HL-60/S4 (cell line): Measurements from ENCODE around the gene LDLRAD3.

Experiments used
- in situ Hi-C: fragments of 300-500 bp; cut with MboI; formaldehyde crosslinking; loops from 2 replicates; pipeline ENCODE4 v1.14.3; 2022; ENCODE audit warnings: low sequenced_read_pairs

The LDLRAD3 gene

GRCh38 chr11:36038541-36038940 is 94.7 kb downstream of the LDLRAD3 start:
- in situ Hi-C loops, result loop anchor here (25.0 kb wide), 1 partner anchor 426 kb away; the partner anchor contains the start of gene FJX1

- in situ Hi-C loops, result loop anchor here (25.0 kb wide), 1 partner anchor 427 kb away; the partner anchor contains the start of gene FJX1
Observed at GRCh38 chr11:36039471-36039870, 95.6 kb downstream of the LDLRAD3 start.

GRCh38 chr11:36041988-36042611 is 98.2 kb downstream of the LDLRAD3 start:
- in situ Hi-C loops, result loop anchor here (25.0 kb wide), 1 partner anchor 430 kb away; the partner anchor contains the start of gene FJX1

- in situ Hi-C loops, result loop anchor here (25.0 kb wide), 1 partner anchor 432 kb away; the partner anchor contains the start of gene FJX1
Observed at GRCh38 chr11:36044636-36045035, 100.8 kb downstream of the LDLRAD3 start.

- in situ Hi-C loops, result loop anchor here (25.0 kb wide), 1 partner anchor 434 kb away; the partner anchor contains the start of gene FJX1
Observed at GRCh38 chr11:36045945-36046344, 102.1 kb downstream of the LDLRAD3 start.

- in situ Hi-C loops, result loop anchor here (25.0 kb wide), 1 partner anchor 435 kb away; the partner anchor contains the start of gene FJX1
Observed at GRCh38 chr11:36046932-36047331, 103.1 kb downstream of the LDLRAD3 start.

- in situ Hi-C loops, result loop anchor here (25.0 kb wide), 1 partner anchor 435 kb away; the partner anchor contains the start of gene FJX1
Observed at GRCh38 chr11:36047344-36047743, 103.5 kb downstream of the LDLRAD3 start.

- in situ Hi-C loops, result loop anchor here (25.0 kb wide), 1 partner anchor 436 kb away; the partner anchor contains the start of gene FJX1
Observed at GRCh38 chr11:36048496-36049247, 104.8 kb downstream of the LDLRAD3 start.

- in situ Hi-C loops, result no loop called here
Observed at GRCh38 chr11:36051235-36052144, 107.6 kb downstream of the LDLRAD3 start.

GRCh38 chr11:36053281-36053680 is 109.4 kb downstream of the LDLRAD3 start:
- in situ Hi-C loops, result no loop called here

GRCh38 chr11:36053862-36054261 is 110.0 kb downstream of the LDLRAD3 start:
- in situ Hi-C loops, result no loop called here

- in situ Hi-C loops, result no loop called here
Observed at GRCh38 chr11:36054628-36055027, 110.8 kb downstream of the LDLRAD3 start.

GRCh38 chr11:36056160-36056751 is 112.4 kb downstream of the LDLRAD3 start:
- in situ Hi-C loops, result no loop called here

GRCh38 chr11:36057379-36058042 is 113.6 kb downstream of the LDLRAD3 start:
- in situ Hi-C loops, result no loop called here

GRCh38 chr11:36059660-36060059 is 115.8 kb downstream of the LDLRAD3 start:
- in situ Hi-C loops, result no loop called here

- in situ Hi-C loops, result no loop called here
Observed at GRCh38 chr11:36060926-36061325, 117.1 kb downstream of the LDLRAD3 start.

GRCh38 chr11:36061471-36061870 is 117.6 kb downstream of the LDLRAD3 start:
- in situ Hi-C loops, result no loop called here

- in situ Hi-C loops, result no loop called here
Observed at GRCh38 chr11:36062796-36063365, 119.0 kb downstream of the LDLRAD3 start.

GRCh38 chr11:36065436-36065835 is 121.6 kb downstream of the LDLRAD3 start:
- in situ Hi-C loops, result no loop called here
